OCI-LY3 (cell line): ENCODE results near the gene TEX29.

Source experiments
- CTCF ChIP-seq: fragments of 200-600, 300-600 bp; sonication (generic); IDR thresholded peaks from 2 replicates; pipeline ENCODE4 v1.5.1; 2014; ENCODE audit warnings: antibody characterized with exemption, low read length, low read depth
- EZH2phosphoT487 ChIP-seq: fragments of 200-600 bp; shearing (Covaris generic); IDR thresholded peaks from 2 replicates; pipeline ENCODE4 v1.6.1; 2018; ENCODE audit warnings: antibody characterized with exemption, mixed run types, low read depth

- no peak for TF ChIP-seq CTCF
- no peak for TF ChIP-seq EZH2phosphoT487
Measured at GRCh38 chr13:111326981-111327642, 6.7 kb downstream of the TEX29 start.
